GM23248 (cell line): Measurements from ENCODE around the gene SUSD4. TPM values are rescaled to one million over a fixed set of nuclear protein-coding genes. Genes with fewer than 3 reads are reported as not detected.
A peak's percentile ranks its signal among the peaks of the same experiment; 100 is the strongest.

Experiments used
- DNase-seq: peaks from one replicate; pipeline ENCODE4 v3.0.0-alpha.2; 2015
- H2AFZ ChIP-seq: fragments of 200-600 bp; sonication (generic); 2 replicates; pipeline ENCODE4 v1.6.1; 2016; ENCODE audit warnings: antibody characterized with exemption
- H3F3A ChIP-seq: fragments of 200-600 bp; sonication (generic); 2 replicates; pipeline ENCODE4 v1.6.1; 2016; ENCODE audit warnings: mild to moderate bottlenecking, antibody characterized with exemption, mixed run types; ENCODE audit not compliant: insufficient read depth
- H3K27ac ChIP-seq: fragments of 200-600 bp; sonication (generic); 2 replicates; pipeline ENCODE4 v1.5.1; 2016; ENCODE audit warnings: mild to moderate bottlenecking
- H3K27me3 ChIP-seq: fragments of 200-600 bp; sonication (generic); replicated peaks from 2 replicates; pipeline ENCODE4 v1.6.1; 2016; ENCODE audit warnings: mild to moderate bottlenecking; ENCODE audit not compliant: insufficient read depth
- H3K36me3 ChIP-seq: fragments of 200-600 bp; sonication (generic); 2 replicates; pipeline ENCODE4 v1.6.1; 2016; ENCODE audit warnings: low read depth, mild to moderate bottlenecking
- H3K4me1 ChIP-seq: fragments of 200-600 bp; sonication (generic); 2 replicates; pipeline ENCODE4 v1.6.1; 2016; ENCODE audit warnings: mild to moderate bottlenecking; ENCODE audit not compliant: insufficient read depth
- H3K4me2 ChIP-seq: fragments of 200-600 bp; sonication (generic); one replicate; pipeline ENCODE4 v1.6.1; 2016; ENCODE audit warnings: mild to moderate bottlenecking; ENCODE audit not compliant: unreplicated experiment
- H3K4me3 ChIP-seq: fragments of 200-600 bp; sonication (generic); 2 replicates; pipeline ENCODE4 v1.5.1; 2016; ENCODE audit warnings: mild to moderate bottlenecking
- H3K79me2 ChIP-seq: fragments of 200-600 bp; sonication (generic); 2 replicates; pipeline ENCODE4 v1.6.1; 2016; ENCODE audit warnings: mild to moderate bottlenecking; ENCODE audit not compliant: insufficient read depth
- H3K9ac ChIP-seq: fragments of 200-600 bp; sonication (generic); 2 replicates; pipeline ENCODE4 v1.6.1; 2016; ENCODE audit warnings: mild to moderate bottlenecking
- H3K9me2 ChIP-seq: fragments of 200-600 bp; sonication (generic); 2 replicates; pipeline ENCODE4 v1.6.1; 2016; ENCODE audit warnings: mixed run types, mild to moderate bottlenecking, moderate library complexity; ENCODE audit not compliant: insufficient read depth
- H3K9me3 ChIP-seq: fragments of 200-600 bp; sonication (generic); one replicate; pipeline ENCODE4 v1.6.1; 2017; ENCODE audit warnings: low read depth
- H4K20me1 ChIP-seq: fragments of 200-600 bp; sonication (generic); 2 replicates; pipeline ENCODE4 v1.6.0; 2016; ENCODE audit not compliant: insufficient read depth
- EZH2 ChIP-seq: fragments of 200-600 bp; sonication (generic); IDR thresholded peaks from 2 replicates; pipeline ENCODE4 v1.6.1; 2018; ENCODE audit warnings: antibody characterized with exemption, mild to moderate bottlenecking; ENCODE audit not compliant: insufficient read depth, poor library complexity, severe bottlenecking
- EZH2phosphoT487 ChIP-seq: fragments of 200-600 bp; sonication (generic); IDR thresholded peaks from 2 replicates; pipeline ENCODE4 v1.6.1; 2018; ENCODE audit warnings: antibody characterized with exemption, moderate library complexity, mild to moderate bottlenecking, low read depth; ENCODE audit not compliant: insufficient read depth
- WGBS, 2 experiments: methylation state at CpG; one replicate each; pipeline ENCODE4 v1.1.6; 2015 to 2017; ENCODE audit warnings: low lambda C conversion rate in 2 of 2, low coverage in 1 of 2; ENCODE audit errors: missing lambda C conversion rate in 2 of 2; 5-methylcytosine and 5-hydroxymethylcytosine counted together
- in situ Hi-C: fragments of 300-500 bp; cut with MboI; formaldehyde crosslinking; loops from 2 replicates; pipeline ENCODE4 v1.15.0; 2020
- polyA plus RNA-seq: library from polyadenylated mRNA; unstranded; fragments of >200 nt; fragmentation: Nextera tagmentation; extraction: Ambion mirVana; gene quantifications from 2 replicates; pipeline ENCODE4 v1.2.1, GENCODE V29; 2016
- total RNA-seq: library from RNA; depleted of rRNA; stranded (reverse); fragments of >200 nt; shearing (Covaris generic); gene quantifications from 2 replicates; pipeline ENCODE4 v1.2.3, GENCODE V29; 2014

Gene SUSD4
- total and polyA plus RNA-seq, 2 experiments from 2014 or later = 1.1 to 3.9 TPM

- peak overlapping the region; percentile 97 for H3K4me2 ChIP-seq
- in situ Hi-C loops = no loop called here
- peak overlapping the region; percentile 96 for H3K27ac ChIP-seq
- no peaks in the 10 kb centered on the region for H3K36me3 ChIP-seq
- peaks cover 38% of the 10 kb centered on the region for H3F3A ChIP-seq
- no peaks in the 10 kb centered on the region for H3K27me3 ChIP-seq
- 22 to 26% methylated on average over 11 of the region's 11 CpGs for WGBS, 2 experiments
- peaks cover 46% of the 10 kb centered on the region for H3K4me1 ChIP-seq
- no peaks in the 10 kb centered on the region for H3K9me2 ChIP-seq
- H2AFZ ChIP-seq = peak overlapping the region; percentile 67
- DNase-seq = peak; percentile 91
- H3K79me2 ChIP-seq = no peaks in the 10 kb centered on the region
- H4K20me1 ChIP-seq = no peaks in the 10 kb centered on the region
- peak overlapping the region; percentile 71 for H3K4me3 ChIP-seq
- TF ChIP-seq EZH2 (no peak), EZH2phosphoT487 (no peak)
- H3K9me3 ChIP-seq = no peaks in the 10 kb centered on the region
- H3K9ac ChIP-seq = peak overlapping the region; percentile 74
Observed at GRCh38 chr1:223230161-223230881, 133.7 kb downstream of the SUSD4 start.

GRCh38 chr1:223229756-223230155 lies 134.2 kb downstream of the SUSD4 start:
- Histone ChIP-seq H4K20me1 (no peaks in the 10 kb centered on the region), H3K4me2 (peak overlapping the region; percentile 97), H3K9me3 (no peaks in the 10 kb centered on the region), H3K36me3 (no peaks in the 10 kb centered on the region), H3K4me1 (peaks cover 46% of the 10 kb centered on the region), H3K9me2 (no peaks in the 10 kb centered on the region), H3K27ac (peak overlapping the region; percentile 96), H3K4me3 (peak overlapping the region; percentile 71), H3K79me2 (no peaks in the 10 kb centered on the region), H3K27me3 (no peaks in the 10 kb centered on the region), H3K9ac (peak overlapping the region; percentile 74; the same call in 1 of the 2 replicates), H3F3A (peaks cover 38% of the 10 kb centered on the region), H2AFZ (peak overlapping the region; percentile 67; the same call in 1 of the 2 replicates)
- no peak for DNase-seq
- WGBS, 2 experiments = 58 to 68% methylated on average over 3 of the region's 3 CpGs
- TF ChIP-seq EZH2 = no peak
- TF ChIP-seq EZH2phosphoT487 = no peak
- in situ Hi-C loops = no loop called here

GRCh38 chr1:223228931-223229528 lies 134.9 kb downstream of the SUSD4 start:
- in situ Hi-C loops = no loop called here
- no peaks in the 10 kb centered on the region for H3K27me3 ChIP-seq
- no peak for DNase-seq
- H3K27ac ChIP-seq = no peak overlapping the region
- H3K9ac ChIP-seq = no peak overlapping the region
- peaks cover 35% of the 10 kb centered on the region for H3F3A ChIP-seq
- no peaks in the 10 kb centered on the region for H3K36me3 ChIP-seq
- no peaks in the 10 kb centered on the region for H3K79me2 ChIP-seq
- peak overlapping the region; percentile 97 for H3K4me2 ChIP-seq
- H3K9me2 ChIP-seq = no peaks in the 10 kb centered on the region
- TF ChIP-seq EZH2phosphoT487 = no peak
- TF ChIP-seq EZH2 = no peak
- H3K4me3 ChIP-seq = no peak overlapping the region
- 95 to 97% methylated on average over 12 of the region's 12 CpGs for WGBS, 2 experiments
- no peak overlapping the region for H2AFZ ChIP-seq
- H3K4me1 ChIP-seq = peaks cover 41% of the 10 kb centered on the region
- H3K9me3 ChIP-seq = no peaks in the 10 kb centered on the region
- H4K20me1 ChIP-seq = no peaks in the 10 kb centered on the region

- no peak overlapping the region for H2AFZ ChIP-seq
- H3K4me2 ChIP-seq = no peak overlapping the region
- no peaks in the 10 kb centered on the region for H3K27me3 ChIP-seq
- no peaks in the 10 kb centered on the region for H3K79me2 ChIP-seq
- H3K9me2 ChIP-seq = no peaks in the 10 kb centered on the region
- no peaks in the 10 kb centered on the region for H4K20me1 ChIP-seq
- H3K27ac ChIP-seq = no peak overlapping the region
- H3K4me3 ChIP-seq = no peak overlapping the region
- no peaks in the 10 kb centered on the region for H3K36me3 ChIP-seq
- in situ Hi-C loops = no loop called here
- WGBS, 2 experiments = 65 to 71% methylated on average over 2 of the region's 2 CpGs
- TF ChIP-seq EZH2 (no peak), EZH2phosphoT487 (no peak)
- no peak overlapping the region for H3K9ac ChIP-seq
- H3K4me1 ChIP-seq = peaks cover 33% of the 10 kb centered on the region
- peaks cover 31% of the 10 kb centered on the region for H3F3A ChIP-seq
- DNase-seq = no peak
- no peaks in the 10 kb centered on the region for H3K9me3 ChIP-seq
Observed at GRCh38 chr1:223228201-223228600, 135.8 kb downstream of the SUSD4 start.
